ENCODE data around the gene TIGIT. TPM values are rescaled to one million over a fixed set of nuclear protein-coding genes. Genes with fewer than 3 reads are reported as not detected.

The TIGIT gene
- total RNA-seq, 2 experiments from 2014 or later: 7.3 to 8.8 TPM

GRCh38 chr3:114314282-114314681 lies 20.5 kb downstream of the TIGIT start:
- peak overlapping the region; percentile 61 for H3K27ac Mint-ChIP-seq
- DNase-seq: no peak

GRCh38 chr3:114318295-114318694 lies 24.5 kb downstream of the TIGIT start:
- Mint-ChIP-seq H3K27me3 (ENCODE audit: low read depth) (no peaks in the 10 kb centered on the region), H3K9me3 (no peaks in the 10 kb centered on the region), H3K4me3 (no peak overlapping the region), H3K4me1 (ENCODE audit: low read depth) (peaks cover 35% of the 10 kb centered on the region), H3K36me3 (ENCODE audit: low read depth) (no peaks in the 10 kb centered on the region), H3K27ac (peak overlapping the region; percentile 1)
- intact Hi-C loops (cut with micrococcal nuclease): no loop called here
- CTCF ChIA-PET: interaction anchor here (0.9 kb wide), 1 partner anchor 83 kb away, joined by 4 read pairs; no protein-coding TSS in a partner anchor
- DNase-seq: no peak

More at GRCh38 chr3:114314282-114314681, 20.5 kb downstream of the TIGIT start:
- intact Hi-C loops (cut with micrococcal nuclease): loop anchor here (5.0 kb wide), 1 partner anchor 103 kb away; no protein-coding TSS in a partner anchor
- Mint-ChIP-seq H3K4me3 (no peak overlapping the region), H3K9me3 (no peaks in the 10 kb centered on the region), H3K36me3 (ENCODE audit: low read depth) (peaks cover 2% of the 10 kb centered on the region), H3K4me1 (ENCODE audit: low read depth) (peaks cover 42% of the 10 kb centered on the region), H3K27me3 (ENCODE audit: low read depth) (no peaks in the 10 kb centered on the region)
- CTCF ChIA-PET: no interaction called here

- H3K27me3 Mint-ChIP-seq (ENCODE audit: low read depth): no peaks in the 10 kb centered on the region
- intact Hi-C loops (cut with micrococcal nuclease): no loop called here
- no peak overlapping the region for H3K27ac Mint-ChIP-seq
- CTCF ChIA-PET: interaction anchor here (0.9 kb wide), 1 partner anchor 28 kb away, joined by 4 read pairs; no protein-coding TSS in a partner anchor
- H3K36me3 Mint-ChIP-seq (ENCODE audit: low read depth): no peaks in the 10 kb centered on the region
- no peak for DNase-seq
- no peaks in the 10 kb centered on the region for H3K9me3 Mint-ChIP-seq
- H3K4me3 Mint-ChIP-seq: no peak overlapping the region
- peaks cover 36% of the 10 kb centered on the region for H3K4me1 Mint-ChIP-seq (ENCODE audit: low read depth)
Measured at GRCh38 chr3:114319453-114319852, 25.6 kb downstream of the TIGIT start.

- H3K27ac Mint-ChIP-seq: no peak overlapping the region
- peaks cover 1% of the 10 kb centered on the region for H3K36me3 Mint-ChIP-seq (ENCODE audit: low read depth)
- H3K4me1 Mint-ChIP-seq (ENCODE audit: low read depth): peaks cover 34% of the 10 kb centered on the region
- no peak overlapping the region for H3K4me3 Mint-ChIP-seq
- no peak for DNase-seq
- CTCF ChIA-PET: interaction anchor here (0.9 kb wide), 1 partner anchor 29 kb away, joined by 4 read pairs; no protein-coding TSS in a partner anchor
- intact Hi-C loops (cut with micrococcal nuclease): no loop called here
- no peaks in the 10 kb centered on the region for H3K9me3 Mint-ChIP-seq
- H3K27me3 Mint-ChIP-seq (ENCODE audit: low read depth): no peaks in the 10 kb centered on the region
Measured at GRCh38 chr3:114320246-114320645, 26.4 kb downstream of the TIGIT start.

GRCh38 chr3:114323546-114324254 lies 29.9 kb downstream of the TIGIT start:
- H3K36me3 Mint-ChIP-seq (ENCODE audit: low read depth): peaks cover 1% of the 10 kb centered on the region
- intact Hi-C loops (cut with micrococcal nuclease): loop anchor here (1.0 kb wide), 2 partner anchors 9 to 13 kb away; no protein-coding TSS in a partner anchor
- no peaks in the 10 kb centered on the region for H3K9me3 Mint-ChIP-seq
- peaks cover 36% of the 10 kb centered on the region for H3K4me1 Mint-ChIP-seq (ENCODE audit: low read depth)
- H3K27me3 Mint-ChIP-seq (ENCODE audit: low read depth): no peaks in the 10 kb centered on the region
- peak overlapping the region; percentile 62 for H3K27ac Mint-ChIP-seq
- H3K4me3 Mint-ChIP-seq: no peak overlapping the region
- no peak for DNase-seq
- CTCF ChIA-PET: interaction anchor here (0.6 to 2.6 kb wide), 9 partner anchors 11 to 269 kb away, joined by 3 to 14 read pairs (median 4); no protein-coding TSS in a partner anchor

- Mint-ChIP-seq H3K4me1 (ENCODE audit: low read depth) (peaks cover 52% of the 10 kb centered on the region), H3K4me3 (no peak overlapping the region), H3K27ac (peak overlapping the region; percentile 37), H3K9me3 (no peaks in the 10 kb centered on the region), H3K27me3 (ENCODE audit: low read depth) (no peaks in the 10 kb centered on the region), H3K36me3 (ENCODE audit: low read depth) (peaks cover 10% of the 10 kb centered on the region)
- intact Hi-C loops (cut with micrococcal nuclease): loop anchor here (1.0 kb wide), 1 partner anchor 114 kb away; no protein-coding TSS in a partner anchor
- no peak for DNase-seq
- CTCF ChIA-PET: interaction anchor here (2.7 kb wide), 1 partner anchor 37 kb away, joined by 9 read pairs; no protein-coding TSS in a partner anchor
Measured at GRCh38 chr3:114327665-114328064, 33.8 kb downstream of the TIGIT start.

GRCh38 chr3:114328345-114328744 lies 34.5 kb downstream of the TIGIT start:
- H3K27ac Mint-ChIP-seq: peak overlapping the region; percentile 90
- DNase-seq: no peak
- H3K9me3 Mint-ChIP-seq: no peaks in the 10 kb centered on the region
- peaks cover 10% of the 10 kb centered on the region for H3K36me3 Mint-ChIP-seq (ENCODE audit: low read depth)
- intact Hi-C loops (cut with micrococcal nuclease): loop anchor here (1.0 kb wide), 1 partner anchor 115 kb away; no protein-coding TSS in a partner anchor
- H3K4me1 Mint-ChIP-seq (ENCODE audit: low read depth): peaks cover 52% of the 10 kb centered on the region
- CTCF ChIA-PET: interaction anchor here (0.6 to 2.7 kb wide), 4 partner anchors 37 to 271 kb away, joined by 3 to 9 read pairs (median 4); no protein-coding TSS in a partner anchor
- H3K4me3 Mint-ChIP-seq: no peak overlapping the region
- H3K27me3 Mint-ChIP-seq (ENCODE audit: low read depth): no peaks in the 10 kb centered on the region

GRCh38 chr3:114329823-114330222 lies 36.0 kb downstream of the TIGIT start:
- Mint-ChIP-seq H3K27ac (peak overlapping the region; percentile 72), H3K9me3 (no peaks in the 10 kb centered on the region), H3K36me3 (ENCODE audit: low read depth) (peaks cover 9% of the 10 kb centered on the region), H3K4me1 (ENCODE audit: low read depth) (peaks cover 39% of the 10 kb centered on the region), H3K4me3 (no peak overlapping the region), H3K27me3 (ENCODE audit: low read depth) (no peaks in the 10 kb centered on the region)
- no peak for DNase-seq
- CTCF ChIA-PET: interaction anchor here (1.8 kb wide), 1 partner anchor 116 kb away, joined by 6 read pairs; no protein-coding TSS in a partner anchor
- intact Hi-C loops (cut with micrococcal nuclease): no loop called here

GRCh38 chr3:114331007-114331406 lies 37.2 kb downstream of the TIGIT start:
- Mint-ChIP-seq H3K27ac (peak overlapping the region; percentile 90), H3K4me3 (no peak overlapping the region), H3K27me3 (ENCODE audit: low read depth) (no peaks in the 10 kb centered on the region), H3K36me3 (ENCODE audit: low read depth) (peaks cover 9% of the 10 kb centered on the region), H3K4me1 (ENCODE audit: low read depth) (peaks cover 45% of the 10 kb centered on the region), H3K9me3 (no peaks in the 10 kb centered on the region)
- no peak for DNase-seq
- CTCF ChIA-PET: interaction anchor here (1.2 to 1.7 kb wide), 2 partner anchors 19 to 178 kb away, joined by 3 read pairs; no protein-coding TSS in a partner anchor
- intact Hi-C loops (cut with micrococcal nuclease): no loop called here

GRCh38 chr3:114331710-114332109 lies 37.9 kb downstream of the TIGIT start:
- Mint-ChIP-seq H3K27ac (peak overlapping the region; percentile 90), H3K36me3 (ENCODE audit: low read depth) (peaks cover 9% of the 10 kb centered on the region), H3K4me3 (no peak overlapping the region), H3K9me3 (no peaks in the 10 kb centered on the region), H3K27me3 (ENCODE audit: low read depth) (no peaks in the 10 kb centered on the region), H3K4me1 (ENCODE audit: low read depth) (peaks cover 46% of the 10 kb centered on the region)
- no peak for DNase-seq
- CTCF ChIA-PET: interaction anchor here (1.0 to 1.7 kb wide), 3 partner anchors 10 to 179 kb away, joined by 3 read pairs; no protein-coding TSS in a partner anchor
- intact Hi-C loops (cut with micrococcal nuclease): loop anchor here (1.0 kb wide), 2 partner anchors 7 to 21 kb away; no protein-coding TSS in a partner anchor

- Mint-ChIP-seq H3K27me3 (ENCODE audit: low read depth) (no peaks in the 10 kb centered on the region), H3K36me3 (ENCODE audit: low read depth) (peaks cover 9% of the 10 kb centered on the region), H3K4me3 (no peak overlapping the region), H3K9me3 (no peaks in the 10 kb centered on the region), H3K27ac (peak overlapping the region; percentile 90), H3K4me1 (ENCODE audit: low read depth) (peaks cover 40% of the 10 kb centered on the region)
- DNase-seq: no peak
- intact Hi-C loops (cut with micrococcal nuclease): loop anchor here (1.0 kb wide), 2 partner anchors 8 to 22 kb away; no protein-coding TSS in a partner anchor
- CTCF ChIA-PET: interaction anchor here (1.0 to 1.7 kb wide), 2 partner anchors 11 to 180 kb away, joined by 3 read pairs; no protein-coding TSS in a partner anchor
Measured at GRCh38 chr3:114332342-114333179, 38.7 kb downstream of the TIGIT start.
